ENCODE measurements around the gene ANKS1B. TPM values are rescaled to one million over a fixed set of nuclear protein-coding genes. Genes with fewer than 3 reads are reported as not detected.

The ANKS1B gene
- total and polyA plus RNA-seq, 2 of the 4 experiments (the other 2 are of a cell fraction) = 0.17 to 0.18 TPM

GRCh38 chr12:99267038-99267437 lies 717.7 kb downstream of the ANKS1B start:
- no peak for DNase-seq
- BruUV-seq (replicated peaks) = no TSS peak
- no peak overlapping the region for H3K23ac ChIP-seq (ENCODE audit: low read depth, low read length)
- no peaks in the 10 kb centered on the region for H3K9me1 ChIP-seq (ENCODE audit: insufficient read depth, low read length)
- no peaks in the 10 kb centered on the region for H3K36me3 ChIP-seq (ENCODE audit: control insufficient read depth, insufficient read depth, low read length)
- dilution Hi-C loops (cut with HindIII; ENCODE audit: low sequenced_read_pairs, unreplicated experiment) = no loop called here
- no peak overlapping the region for H4K91ac ChIP-seq (ENCODE audit: insufficient read depth, low read depth, low read length)
- ChIA-PET CTCF (no interaction called here), POLR2A (ENCODE audit: unreplicated experiment) (no interaction called here)
- no peak overlapping the region for H2BK15ac ChIP-seq (ENCODE audit: low read depth, low read length)
- no peak overlapping the region for H3K4ac ChIP-seq (ENCODE audit: low read depth, low read length)
- H2AK5ac ChIP-seq (ENCODE audit: low read depth, low read length) = no peak overlapping the region
- H3K27me3 ChIP-seq (ENCODE audit: control insufficient read depth, insufficient read depth, low read length) = no peaks in the 10 kb centered on the region
- no peak overlapping the region for H3K4me2 ChIP-seq (ENCODE audit: low read depth, low read length)
- 0 out of 2 replicates have a peak, but pooled peaks cover 2% of the 10 kb centered on the region for H3K9me3 ChIP-seq (ENCODE audit: control insufficient read depth, insufficient read depth, low read length)
- H4K8ac ChIP-seq (ENCODE audit: low read depth in 2 of 2, low read length in 2 of 2) = no peak overlapping the region
- no peak overlapping the region for H2BK5ac ChIP-seq (ENCODE audit: low read depth, low read length, poor library complexity, severe bottlenecking)
- H2BK20ac ChIP-seq (ENCODE audit: low read depth, low read length) = no peak overlapping the region
- intact Hi-C loops (cut with micrococcal nuclease) = no loop called here
- in situ Hi-C loops (cut with MboI; ENCODE audit: low sequenced_read_pairs) = no loop called here
- no peak overlapping the region for H2AFZ ChIP-seq (replicated peaks; ENCODE audit: low read length, poor library complexity)
- H3K56ac ChIP-seq (ENCODE audit: extremely low read depth, insufficient read depth, low read length) = no peak overlapping the region
- no peak for ATAC-seq (ENCODE audit: low read depth)
- no peaks in the 10 kb centered on the region for H3K4me1 ChIP-seq (ENCODE audit: control insufficient read depth, insufficient read depth, low read length)
- H4K5ac ChIP-seq (ENCODE audit: low read depth, low read length) = no peak overlapping the region
- TF ChIP-seq FOS (IDR thresholded peaks at IDR 0.05; ENCODE audit: low read depth, low read length) (no peak), MAZ (IDR thresholded peaks at IDR 0.05; ENCODE audit: borderline replicate concordance, low read depth, low read length) (no peak), MXI1 (IDR thresholded peaks at IDR 0.05; ENCODE audit: borderline replicate concordance, low read depth, low read length) (no peak), CHD1 (IDR thresholded peaks at IDR 0.05; ENCODE audit: low read depth, low read length) (no peak)
- no peak overlapping the region for H2AK9ac ChIP-seq (replicated peaks; ENCODE audit: low read depth, low read length, poor library complexity)
- H3K14ac ChIP-seq (replicated peaks; ENCODE audit: low read depth, low read length) = no peak overlapping the region
- H3K9ac ChIP-seq (ENCODE audit: low read depth, low read length) = no peak overlapping the region
- no peak overlapping the region for H2BK120ac ChIP-seq (ENCODE audit: low read depth, low read length)
- no peak overlapping the region for H3K18ac ChIP-seq (ENCODE audit: low read depth, low read length)
- no peaks in the 10 kb centered on the region for H3K79me1 ChIP-seq (ENCODE audit: low read depth in 1 of 2, low read length in 2 of 2)
- no peak overlapping the region for H3K27ac ChIP-seq (ENCODE audit: insufficient read depth, low read length)
- no peaks in the 10 kb centered on the region for H4K20me1 ChIP-seq (ENCODE audit: insufficient read depth, low read length)
- H3K4me3 ChIP-seq (ENCODE audit: insufficient read depth, low read depth, low read length) = no peak overlapping the region

All from IMR-90 (cell line).